GM21619 (cell line): ENCODE results near the gene MTF2.
A peak's percentile ranks its signal among the peaks of the same experiment; 100 is the strongest.
"Not testable (repeated sequence)": the region's sequence is repeated elsewhere in the genome, so short reads cannot be mapped to it uniquely, and the experiment has no call there.

ENCODE experiments used
- ATAC-seq: cut with Tn5 transposase; IDR thresholded peaks from one replicate; pipeline ENCODE4 v1.9.1; 2021; ENCODE audit not compliant: unreplicated experiment

MTF2 gene

DNA sequence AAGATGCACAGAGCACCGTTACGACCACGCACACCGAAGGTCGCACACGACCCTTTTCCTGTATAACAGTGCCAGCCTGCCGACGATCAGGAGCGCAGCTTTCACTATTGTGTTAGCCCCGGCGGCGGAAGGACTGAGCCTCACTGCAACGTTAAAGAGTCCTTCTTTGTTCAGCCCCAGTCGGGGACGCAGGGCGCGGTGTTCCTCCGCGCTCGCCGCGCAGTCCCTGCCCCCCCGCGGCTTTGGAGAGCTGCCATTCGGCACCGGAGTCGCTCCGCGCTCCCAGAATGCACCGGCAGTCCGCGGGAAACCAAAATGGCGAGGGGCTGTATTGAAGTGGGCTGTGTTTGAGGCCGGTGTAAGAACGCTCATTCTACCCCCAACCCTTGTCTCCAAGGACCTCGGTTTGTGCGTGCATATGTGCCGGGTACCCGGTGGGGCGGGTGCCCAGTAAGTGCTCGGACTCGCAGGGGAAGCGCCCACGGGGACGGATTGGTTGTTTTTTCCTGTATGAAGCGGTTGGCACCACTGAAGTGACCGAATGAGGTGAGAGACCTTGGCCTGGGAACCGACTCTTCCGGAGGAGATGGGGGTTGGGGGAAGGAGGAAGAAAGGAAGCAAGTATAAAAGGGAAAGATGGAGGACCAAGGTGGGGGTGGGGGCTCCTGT is at the start of gene MTF2:
MTF2 (plus strand) TSS at position 298 of the 669 bp plus-strand sequence; CDS start at position 542, 244 bp downstream.
- ATAC-seq, result peak; percentile 72

DNA sequence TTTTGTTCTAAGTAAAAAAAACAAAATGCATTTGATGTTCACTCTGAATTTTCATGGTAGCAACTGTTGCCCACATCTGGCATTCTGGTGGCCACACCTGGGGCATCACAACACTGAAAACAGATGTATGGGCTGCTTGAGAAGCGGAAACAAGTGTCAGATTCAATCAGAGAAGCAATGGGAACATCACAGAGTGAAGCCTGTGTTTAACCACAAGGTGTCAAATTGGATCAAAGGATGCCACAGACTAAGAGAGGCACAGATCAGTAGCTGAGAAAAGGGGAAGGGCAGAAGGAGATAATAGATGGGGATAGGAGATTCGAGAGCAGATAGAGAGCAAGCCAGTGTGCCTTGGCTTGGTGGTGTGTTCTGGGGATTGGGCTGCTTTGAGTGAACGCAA is 49.8 kb upstream of the MTF2 start:
- no peak for ATAC-seq

DNA sequence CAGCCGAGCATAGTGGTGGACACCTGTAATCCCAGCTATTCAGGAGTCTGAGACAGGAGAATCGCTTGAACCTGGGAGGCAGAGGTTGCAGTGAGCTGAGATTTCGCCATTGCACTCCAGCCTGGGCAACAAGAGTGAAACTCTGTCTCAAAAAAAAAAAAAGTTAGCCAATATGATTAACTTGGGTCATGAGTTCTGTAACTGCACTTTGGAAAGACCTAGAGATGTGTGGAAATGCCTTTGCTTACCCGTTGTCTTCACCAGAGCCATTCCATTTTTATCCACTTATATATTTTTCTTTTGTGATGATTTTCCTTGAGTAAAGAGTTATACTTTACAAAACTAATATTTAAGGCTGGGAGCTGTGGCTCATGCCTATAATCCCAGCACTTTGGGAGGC is 48.9 kb upstream of the MTF2 start:
- not testable (repeated sequence) for ATAC-seq

DNA sequence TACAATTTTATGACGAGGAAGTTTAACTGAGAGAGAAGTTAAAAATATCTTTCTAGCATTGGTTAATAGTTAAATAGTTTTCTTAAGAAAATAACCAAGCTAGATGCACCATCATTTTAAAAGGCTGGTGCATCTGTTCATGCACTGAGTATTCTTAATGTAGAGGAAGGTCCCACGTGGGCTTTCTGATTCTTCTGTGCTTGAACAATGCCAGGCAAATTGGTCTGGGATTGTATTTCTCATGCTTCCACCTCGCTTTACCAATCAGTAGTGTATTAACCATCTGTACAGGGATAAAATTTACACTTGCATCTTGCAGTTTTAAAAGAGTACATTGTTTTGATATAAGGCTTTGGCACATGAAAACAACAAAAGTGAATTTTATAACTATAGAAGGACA is 47.4 kb upstream of the MTF2 start:
- ATAC-seq, result no peak

DNA sequence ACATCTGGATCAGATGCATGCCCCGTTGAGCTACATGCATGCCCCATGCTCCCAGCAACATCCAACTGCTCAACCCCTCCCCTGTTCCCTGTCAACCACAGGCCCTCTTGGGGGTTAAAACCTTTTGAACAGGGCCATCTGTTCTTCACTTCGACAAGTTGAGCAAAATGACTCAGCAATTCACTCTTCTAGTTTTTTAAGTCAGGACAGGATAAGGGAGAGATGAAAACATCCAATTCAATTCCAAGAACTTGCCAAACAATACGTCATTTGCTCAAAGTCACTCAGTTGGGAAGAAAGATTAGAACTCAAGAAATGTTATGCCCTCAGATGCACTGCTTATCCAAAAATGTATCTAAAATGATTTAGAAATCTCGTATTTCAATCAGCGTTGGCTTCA is 46.1 kb upstream of the MTF2 start:
- ATAC-seq, result no peak

DNA sequence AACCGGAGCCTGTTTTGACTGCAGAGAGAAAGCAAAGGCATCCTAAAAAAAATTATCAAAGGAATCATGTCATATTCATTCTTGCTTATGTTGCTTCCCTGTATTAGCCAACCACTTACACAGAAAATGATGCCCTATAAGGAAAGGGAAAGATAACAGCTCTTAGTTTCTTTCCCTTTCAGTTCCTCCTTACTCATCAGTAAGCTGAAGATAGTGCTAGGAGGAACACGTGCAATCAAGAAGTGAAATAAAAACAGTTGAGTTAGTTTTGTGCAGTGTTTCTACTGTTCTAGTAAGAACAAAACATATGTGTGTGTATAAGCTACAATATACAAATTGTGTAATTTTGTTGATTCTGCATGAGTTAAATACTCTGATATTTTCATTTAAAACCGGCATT is 45.3 kb upstream of the MTF2 start:
- peak; percentile 84 for ATAC-seq

DNA sequence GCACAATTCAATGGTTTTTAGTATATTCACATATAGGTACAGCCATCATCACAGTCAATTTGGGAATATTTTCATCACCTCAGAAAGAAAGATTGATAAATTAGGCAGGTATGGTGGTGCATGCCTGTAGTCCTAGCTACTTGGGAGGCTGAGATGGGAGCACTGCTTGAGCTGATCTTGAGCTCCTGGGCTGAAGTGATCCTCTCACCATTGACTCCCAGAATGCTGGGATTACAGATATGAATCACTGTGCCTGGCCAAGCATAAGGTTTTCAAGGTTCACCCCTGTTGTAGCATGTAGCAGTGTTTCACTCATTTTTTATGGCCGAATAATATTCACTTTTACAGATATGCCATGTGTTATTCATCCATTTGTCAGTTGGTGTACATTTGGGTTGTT is 44.7 kb upstream of the MTF2 start:
- ATAC-seq, result no peak

DNA sequence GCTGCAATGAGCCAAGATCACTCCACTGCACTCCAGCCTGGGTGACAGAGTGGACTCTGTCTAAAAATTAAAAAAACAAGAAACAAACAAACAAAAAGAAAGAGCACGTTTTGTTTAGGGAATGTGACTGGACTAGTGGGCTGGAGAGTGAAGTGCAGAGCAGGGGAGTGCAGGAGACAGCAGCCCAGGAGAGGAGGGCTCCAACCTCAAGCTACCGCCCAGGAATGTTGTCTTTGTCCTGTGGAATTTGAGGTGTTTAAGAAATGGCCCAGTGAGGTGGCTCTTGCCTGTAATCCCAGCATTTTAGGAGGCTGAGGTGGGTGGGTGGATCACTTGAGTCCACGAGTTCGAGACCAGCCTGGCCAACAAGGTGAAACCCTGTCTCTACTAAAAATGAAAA is 42.4 kb upstream of the MTF2 start:
- no peak for ATAC-seq

DNA sequence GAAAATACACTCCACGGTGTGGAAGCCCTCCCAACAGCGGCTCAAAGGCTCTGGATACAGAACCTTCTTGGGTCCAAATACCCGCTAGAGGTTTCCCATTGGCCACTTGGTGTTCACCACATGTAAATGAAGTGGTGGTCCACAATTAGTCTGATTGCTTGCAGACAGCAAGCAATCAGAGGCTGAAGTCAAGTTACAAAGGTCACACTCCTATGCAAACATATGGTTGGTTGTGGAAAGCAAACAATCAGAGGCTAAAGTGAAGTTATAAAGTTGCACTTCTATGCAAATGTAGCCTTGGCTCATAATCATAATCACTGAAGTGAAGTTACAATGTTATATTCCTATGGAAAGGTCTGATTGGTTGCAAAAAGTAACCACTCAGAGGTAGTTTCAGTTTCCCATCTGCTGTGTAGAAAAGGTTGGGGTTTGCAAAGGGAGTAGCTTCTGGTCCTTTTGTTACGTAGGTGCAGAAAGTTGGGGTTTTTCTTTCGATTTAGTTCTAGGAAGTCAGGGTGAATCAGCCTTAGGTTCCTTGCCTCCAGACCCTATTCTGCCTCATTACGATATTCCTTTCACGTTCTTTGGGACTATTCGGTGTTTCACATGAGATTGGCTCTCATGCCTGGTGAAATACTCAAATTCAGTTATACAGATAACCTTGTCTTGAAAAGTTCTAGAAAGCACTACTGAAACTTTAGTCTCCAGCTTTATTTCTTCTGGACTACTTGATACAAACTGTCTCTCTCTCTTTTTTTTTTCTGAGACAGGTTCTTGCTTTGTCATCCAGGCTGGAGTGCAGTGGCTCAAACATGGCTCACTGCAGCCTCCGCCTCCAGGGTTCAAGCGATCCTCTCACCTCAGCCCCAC is 36.7 kb upstream of the MTF2 start:
- peak; percentile 91 for ATAC-seq

DNA sequence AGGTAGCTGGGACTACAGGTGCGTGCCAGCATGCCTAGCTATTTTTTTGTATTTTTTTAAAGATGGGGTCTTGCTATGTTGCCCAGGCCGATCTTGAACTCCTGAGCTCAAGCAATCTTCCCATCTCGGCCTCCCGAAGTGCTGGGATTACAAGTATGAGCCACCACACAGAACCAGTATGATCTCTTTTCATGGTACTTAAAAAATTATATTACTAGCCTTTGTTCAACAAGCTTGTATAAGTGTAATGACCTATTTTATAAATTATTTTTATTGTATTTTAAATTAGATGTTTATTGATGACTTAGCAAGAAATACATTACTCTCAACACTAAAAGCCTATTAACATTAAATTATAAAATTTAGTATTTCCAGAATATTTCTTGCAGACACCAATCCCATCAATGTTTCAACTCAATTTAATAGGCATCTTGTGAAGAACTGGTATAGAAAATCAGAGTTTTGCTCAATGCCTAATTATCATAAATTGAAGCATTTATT is 36.0 kb upstream of the MTF2 start:
- ATAC-seq, result no peak

DNA sequence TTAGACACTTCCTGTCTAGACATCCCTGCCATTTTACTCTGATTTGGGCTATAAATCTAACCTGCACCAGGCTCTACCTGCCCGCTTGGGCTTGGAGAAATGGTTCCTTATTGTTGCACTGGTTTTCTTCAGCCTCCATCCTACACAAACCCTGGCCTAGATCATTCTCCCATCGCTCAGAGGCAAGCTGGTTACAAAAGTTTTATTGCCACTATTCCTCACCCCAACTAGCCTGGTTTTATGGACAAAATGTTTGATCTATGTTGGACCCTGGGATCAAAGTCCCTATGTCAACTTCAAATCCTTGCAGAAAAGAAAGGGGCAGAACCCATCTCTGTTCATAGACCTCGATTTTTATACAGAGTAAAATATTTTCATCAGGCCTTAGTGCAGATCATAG is 31.5 kb upstream of the MTF2 start:
- no peak for ATAC-seq

DNA sequence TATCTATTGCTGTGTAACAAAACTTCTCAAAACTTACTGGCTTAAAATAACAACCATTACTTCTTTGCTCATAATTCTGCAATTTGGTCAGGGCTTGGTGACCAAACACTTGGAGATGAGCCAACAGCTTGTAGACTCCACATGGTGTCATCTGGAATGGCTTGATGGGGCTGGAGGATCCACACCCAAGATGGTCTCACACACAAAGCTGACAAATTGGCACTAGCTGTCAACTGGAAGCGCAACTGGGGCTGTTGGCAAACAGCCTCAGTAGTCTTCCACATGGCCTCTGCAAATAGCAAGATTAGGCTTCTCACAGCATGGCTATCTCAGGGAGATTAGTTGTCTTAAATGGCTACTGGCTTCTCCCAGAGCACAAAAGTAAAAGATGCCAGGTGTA is 27.1 kb upstream of the MTF2 start:
- no peak for ATAC-seq

DNA sequence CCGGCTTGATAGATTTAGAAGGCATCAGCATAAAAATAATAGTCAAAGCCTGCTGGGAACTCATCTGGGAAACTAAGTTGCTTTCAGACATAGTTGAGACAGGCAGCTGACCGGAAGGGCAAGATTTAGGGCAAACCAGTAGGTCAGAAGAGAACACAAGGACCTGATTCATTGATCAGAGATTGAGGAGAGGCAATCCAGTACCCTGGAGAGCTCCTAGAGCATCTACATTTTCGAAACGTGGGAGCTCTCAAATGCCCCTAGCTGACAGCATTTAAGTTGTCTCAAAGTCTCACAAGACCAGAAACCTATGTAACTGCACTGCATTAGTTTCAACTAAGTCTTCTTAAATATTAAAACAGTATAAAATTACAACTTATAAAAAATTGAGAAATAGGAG is 22.9 kb upstream of the MTF2 start:
- ATAC-seq, result no peak

DNA sequence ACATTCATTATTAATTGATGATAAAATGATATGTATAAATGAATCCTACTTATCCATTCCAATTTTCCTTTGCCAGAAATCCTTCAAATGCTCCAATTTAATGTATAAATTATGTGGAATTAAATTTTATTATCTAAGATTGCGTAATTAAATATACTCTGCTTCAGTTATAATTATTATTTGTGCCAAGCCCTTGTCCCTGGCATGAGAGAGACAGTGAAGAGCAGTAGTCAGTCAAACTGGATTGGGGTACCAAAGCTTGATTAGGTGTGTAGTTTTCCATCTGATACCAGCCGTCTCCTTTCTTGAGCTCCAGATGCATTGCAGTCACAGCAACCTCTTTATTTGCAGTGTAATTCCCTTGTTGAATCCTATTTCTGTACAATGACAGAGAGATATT is 22.4 kb upstream of the MTF2 start:
- ATAC-seq, result no peak

DNA sequence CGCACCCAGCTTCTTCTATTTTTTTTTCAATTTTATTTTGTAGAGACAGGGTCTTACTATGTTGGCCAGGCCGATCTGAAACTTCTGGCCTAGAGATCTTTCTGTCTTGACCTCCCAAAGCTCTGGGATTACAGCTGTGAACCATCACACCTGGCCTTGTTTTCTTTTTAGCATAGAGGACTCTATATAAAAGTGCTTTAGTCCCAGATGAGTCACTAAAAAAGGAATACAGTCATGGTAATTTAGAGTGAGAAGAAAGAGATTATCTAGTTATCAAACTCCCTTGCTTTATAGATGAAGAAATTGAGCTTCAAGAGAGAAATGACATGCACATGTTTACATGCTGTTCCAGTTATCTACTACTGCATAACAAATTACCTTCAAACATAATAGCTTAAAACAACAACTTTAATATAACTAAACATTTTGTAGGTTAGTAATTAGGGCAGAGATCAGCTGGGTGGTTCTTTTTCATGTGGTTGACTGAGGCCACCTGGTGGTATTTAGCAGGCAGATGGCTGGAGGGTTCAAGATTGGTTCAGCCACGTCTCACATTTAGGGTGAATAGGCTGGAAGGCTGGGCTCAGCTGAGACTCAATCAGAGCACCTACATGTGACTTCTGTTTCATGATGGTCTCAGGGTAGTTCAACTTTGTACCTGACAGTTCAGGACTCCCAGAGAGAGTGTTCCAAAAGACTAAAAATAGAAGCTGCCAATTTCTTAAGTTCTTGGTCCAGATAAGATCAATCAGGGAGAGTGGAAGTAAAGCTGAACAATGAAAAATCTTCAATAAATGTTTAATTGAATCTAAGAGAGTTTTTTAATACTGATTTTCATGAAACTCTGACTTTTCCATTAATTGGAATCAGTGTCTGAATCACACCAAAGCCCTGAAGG is 16.9 kb upstream of the MTF2 start:
- peak; percentile 66 for ATAC-seq

DNA sequence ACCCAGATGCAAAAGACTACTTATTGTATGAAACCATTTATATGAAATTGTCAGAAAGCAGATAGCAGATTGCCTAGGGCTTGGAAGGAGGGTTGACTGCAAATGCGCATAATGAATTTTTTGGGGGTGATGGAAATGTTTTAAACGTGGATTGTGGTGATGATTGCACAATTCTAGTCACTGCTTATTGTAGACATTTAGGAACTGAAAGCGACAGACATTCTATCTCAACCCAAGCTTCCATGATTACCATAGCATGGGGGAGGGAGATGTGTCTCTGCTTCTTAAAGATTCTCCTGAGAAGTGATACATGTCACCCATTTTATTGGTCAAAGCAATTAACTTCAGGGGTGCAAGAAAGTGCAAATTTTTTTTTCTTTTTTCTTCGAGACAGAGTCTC is 2.8 kb upstream of the MTF2 start:
- no peak for ATAC-seq

DNA sequence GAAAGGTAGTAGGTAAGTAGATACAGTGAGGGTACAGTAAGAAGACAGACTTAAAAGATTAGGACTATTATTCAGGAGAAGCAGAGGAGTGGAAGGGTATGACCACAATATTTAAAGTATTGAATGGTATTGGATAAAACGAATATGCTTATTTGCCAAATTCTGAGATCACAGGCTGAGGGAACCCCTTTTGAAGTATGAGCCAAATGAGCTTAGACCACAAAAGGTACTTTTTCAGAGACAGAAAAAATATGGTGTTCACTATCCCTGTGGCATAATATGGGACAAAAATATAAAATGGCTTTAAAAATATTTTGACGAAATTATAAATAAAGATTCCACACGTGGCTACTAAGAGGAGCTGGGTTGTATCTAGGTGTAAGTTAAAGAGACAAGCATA is 880 bp upstream of the MTF2 start:
- no peak for ATAC-seq

DNA sequence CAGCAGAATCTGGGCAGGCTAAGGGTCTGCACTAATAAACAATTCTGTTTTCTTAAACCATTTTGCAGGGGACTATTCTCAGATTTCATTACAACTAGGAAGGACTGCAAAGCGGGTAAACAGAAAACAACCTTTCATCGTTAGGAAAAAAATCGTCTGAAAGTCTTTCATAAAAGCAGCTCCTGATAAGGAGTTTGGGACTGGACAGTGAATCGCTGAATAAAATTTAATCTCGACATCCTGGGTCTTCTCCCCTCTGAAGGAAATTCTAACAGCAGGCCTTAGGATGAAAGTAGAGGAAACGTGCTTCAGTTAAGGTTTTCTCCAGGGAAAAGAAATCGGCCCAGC is 471 bp upstream of the MTF2 start:
- ATAC-seq, result no peak

DNA sequence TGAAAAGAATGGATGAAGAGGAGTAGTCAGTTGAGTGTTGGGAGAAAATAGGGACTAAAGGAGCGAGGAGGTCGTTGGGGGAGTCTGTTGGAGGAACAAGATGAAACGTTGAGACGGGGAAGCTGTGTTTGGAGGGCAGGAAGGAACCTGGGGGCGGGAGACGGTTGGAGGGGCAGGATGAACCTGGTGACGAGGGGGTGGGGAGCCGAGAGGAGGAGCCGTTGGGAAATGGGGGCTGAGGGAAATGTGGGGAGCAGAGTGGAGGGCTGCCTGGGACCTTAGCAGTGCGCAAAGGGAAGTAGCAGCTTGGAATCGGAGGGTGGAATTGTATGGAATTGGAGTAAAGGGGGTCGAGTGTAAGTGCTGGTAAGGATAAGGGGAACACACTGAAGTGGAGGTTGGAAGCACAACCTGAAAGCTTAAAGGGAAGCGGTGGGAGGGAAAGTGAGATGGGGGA is 630 bp downstream of the MTF2 start:
- no peak for ATAC-seq

DNA sequence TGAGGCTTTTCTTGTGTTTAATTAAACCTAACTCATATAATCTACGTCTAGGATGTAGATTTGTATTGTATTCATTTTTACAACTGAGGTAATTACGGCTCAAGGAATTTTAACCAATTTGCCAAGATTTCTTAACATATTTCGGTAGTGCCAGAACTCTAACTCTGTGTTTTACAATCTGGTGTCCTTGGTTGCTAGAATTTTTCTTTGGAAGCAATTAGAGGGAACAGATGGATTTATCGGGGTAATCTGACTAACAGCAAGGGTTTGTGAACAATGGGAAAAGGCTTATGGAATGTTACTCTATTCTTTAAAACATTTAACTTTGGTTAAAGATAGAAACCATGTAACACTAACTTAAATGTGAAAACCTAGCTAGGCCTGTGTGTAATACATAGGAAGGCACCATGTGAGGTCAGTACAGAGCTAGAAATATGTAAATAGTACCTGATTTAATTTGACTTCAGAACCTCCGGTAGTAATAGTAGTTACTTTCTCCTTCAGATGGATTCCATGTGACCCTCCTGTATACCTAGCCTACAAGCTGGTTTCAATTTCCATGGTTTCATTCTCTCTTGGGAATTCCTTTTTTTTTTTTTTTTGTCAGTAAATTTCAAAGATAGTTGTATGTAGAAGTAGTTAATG is 1.2 kb downstream of the MTF2 start:
- peak; percentile 70 for ATAC-seq

DNA sequence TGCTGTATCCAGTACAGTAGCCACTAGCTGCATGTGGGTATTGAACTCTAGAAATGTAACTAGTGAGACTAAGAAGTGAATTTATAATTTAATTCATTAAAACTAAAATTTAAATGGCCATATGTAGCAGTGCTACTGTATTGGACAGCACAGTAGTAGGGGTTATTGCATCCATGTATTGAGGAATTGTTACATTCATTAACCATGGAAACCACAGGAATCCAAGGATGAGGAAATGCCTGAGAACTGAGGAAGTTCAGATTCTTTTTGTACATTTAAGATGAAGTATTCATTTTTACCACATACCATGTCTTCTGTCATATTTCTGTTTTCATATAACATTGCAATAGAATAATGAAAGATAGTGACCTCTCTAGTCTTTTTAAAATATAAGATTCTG is 2.6 kb downstream of the MTF2 start:
- no peak for ATAC-seq
